H1 (cell line): ENCODE results near the gene LCA5L. TPM values are rescaled to one million over a fixed set of nuclear protein-coding genes. Genes with fewer than 3 reads are reported as not detected.
A peak's percentile ranks its signal among the peaks of the same experiment; 100 is the strongest.

Source experiments
- CTCF ChIA-PET: fragments of 300-600 bp; sonication (Branson Sonifier 250); formaldehyde crosslinking; loops from one replicate; lab custom pipeline; 2021; ENCODE audit not compliant: partially characterized antibody; lab: Charles Lee
- POLR2A ChIA-PET: fragments of 300-600 bp; sonication (Branson Sonifier 250); formaldehyde crosslinking; loops from one replicate; lab custom pipeline; 2021; ENCODE audit warnings: inconsistent platforms; ENCODE audit not compliant: partially characterized antibody; lab: Charles Lee
- DNase-seq, 2 experiments: peaks; one replicate each; pipeline versions ENCODE4 v3.0.0 to v3.0.0-alpha.2; 2010 to 2022; ENCODE audit warnings: low spot score in 2 of 2, low read depth in 1 of 2, mixed read lengths in 1 of 2
- FAIRE-seq: peaks from 2 replicates; lab custom pipeline; 2011; peaks lifted over from hg19 to GRCh38; lab: Jason Lieb, UNC
- H2AFZ ChIP-seq: 2 replicates; pipeline ENCODE4 v1.8.1; 2012; ENCODE audit warnings: low read length, inconsistent platforms
- H2AK5ac ChIP-seq: 2 replicates; pipeline ENCODE4 v1.6.1; 2013; ENCODE audit warnings: low read depth, low read length
- H2BK120ac ChIP-seq: replicated peaks from 2 replicates; pipeline ENCODE3; 2013; ENCODE audit warnings: low read depth, low read length, inconsistent platforms
- H2BK12ac ChIP-seq: 2 replicates; pipeline ENCODE4 v1.6.1; 2013; ENCODE audit warnings: low read depth, low read length
- H2BK15ac ChIP-seq: 2 replicates; pipeline ENCODE4 v1.6.1; 2013; ENCODE audit warnings: low read length
- H2BK20ac ChIP-seq: 2 replicates; pipeline ENCODE4 v1.6.1; 2013; ENCODE audit warnings: low read length
- H2BK5ac ChIP-seq: 2 replicates; pipeline ENCODE4 v1.6.1; 2013; ENCODE audit warnings: low read depth, low read length
- H3K14ac ChIP-seq: 2 replicates; pipeline ENCODE4 v1.6.1; 2013; ENCODE audit warnings: inconsistent platforms; ENCODE audit not compliant: insufficient read length
- H3K18ac ChIP-seq: 2 replicates; pipeline ENCODE4 v1.6.1; 2013; ENCODE audit warnings: low read length; ENCODE audit errors: extremely low read depth
- H3K23ac ChIP-seq: 2 replicates; pipeline ENCODE4 v1.6.1; 2013; ENCODE audit warnings: inconsistent platforms; ENCODE audit not compliant: insufficient read length
- H3K23me2 ChIP-seq: 2 replicates; pipeline ENCODE4 v1.6.1; 2013; ENCODE audit warnings: low read depth, low read length
- H3K27ac ChIP-seq: 2 replicates; pipeline ENCODE4 v1.6.1; 2011; ENCODE audit warnings: low read depth, low read length, inconsistent platforms
- H3K27me3 ChIP-seq, 4 experiments: replicated peaks in 1 of 4; 1 replicate in 1 of 4; 2 replicates in 3 of 4; pipeline versions ENCODE4 v1.6.1 to v1.8.1; 2011 to 2013; ENCODE audit warnings: low read length in 3 of 4, mild to moderate bottlenecking in 3 of 4, inconsistent platforms in 2 of 4, mixed read lengths in 2 of 4, moderate library complexity in 1 of 4; ENCODE audit not compliant: control insufficient read depth in 3 of 4, insufficient read depth in 3 of 4; ENCODE audit errors: extremely low read depth in 1 of 4
- H3K36me3 ChIP-seq, 4 experiments: 2 replicates each; pipeline versions ENCODE4 v1.6.1 to v1.8.1; 2011 to 2013; ENCODE audit warnings: mild to moderate bottlenecking in 4 of 4, low read length in 3 of 4, moderate library complexity in 2 of 4, control low read depth in 1 of 4, inconsistent platforms in 1 of 4; ENCODE audit not compliant: insufficient read depth in 4 of 4, control insufficient read depth in 2 of 4
- H3K4ac ChIP-seq: replicated peaks from 2 replicates; pipeline ENCODE3; 2013; ENCODE audit warnings: low read length, low read depth, mixed read lengths, inconsistent platforms; ENCODE audit not compliant: insufficient read length
- H3K4me1 ChIP-seq, 4 experiments: replicated peaks in 1 of 4; 1 replicate in 1 of 4; 2 replicates in 3 of 4; pipeline versions ENCODE4 v1.6.1 to v1.8.1; 2011 to 2013; ENCODE audit warnings: low read length in 3 of 4, inconsistent platforms in 2 of 4, mixed read lengths in 1 of 4; ENCODE audit not compliant: insufficient read depth in 4 of 4, control insufficient read depth in 3 of 4
- H3K4me2 ChIP-seq, 2 experiments: 2 replicates each; pipeline versions ENCODE4 v1.6.1 to v1.8.1; 2011 to 2013; ENCODE audit warnings: low read depth in 2 of 2, low read length in 2 of 2, control low read depth in 1 of 2, inconsistent platforms in 1 of 2, mild to moderate bottlenecking in 1 of 2; ENCODE audit not compliant: insufficient read depth in 1 of 2
- H3K4me3 ChIP-seq, 4 experiments: fragments of 200-600, 300-600 bp in 1 of 4; sonication (generic), shearing (Covaris generic), sonication (Bioruptor Twin) in 1 of 4; 2 replicates each; pipeline versions ENCODE4 v1.5.1 to v1.8.1; 2011 to 2016; ENCODE audit warnings: low read length in 4 of 4, low read depth in 3 of 4, control low read depth in 2 of 4, inconsistent platforms in 2 of 4, mild to moderate bottlenecking in 2 of 4, mixed read lengths in 1 of 4, moderate library complexity in 1 of 4; ENCODE audit not compliant: insufficient read depth in 2 of 4; ENCODE audit errors: extremely low read depth in 1 of 4
- H3K56ac ChIP-seq: replicated peaks from 2 replicates; pipeline ENCODE3; 2013; ENCODE audit warnings: low read depth, mild to moderate bottlenecking, mixed read lengths, low read length, inconsistent platforms; ENCODE audit not compliant: insufficient read length
- H3K79me1 ChIP-seq: 2 replicates; pipeline ENCODE4 v1.6.1; 2013; ENCODE audit warnings: low read depth, low read length, control low read depth
- H3K79me2 ChIP-seq, 2 experiments: 2 replicates each; pipeline versions ENCODE4 v1.6.1 to v1.8.1; 2012 to 2013; ENCODE audit warnings: low read length in 2 of 2, mild to moderate bottlenecking in 2 of 2, inconsistent platforms in 1 of 2; ENCODE audit not compliant: insufficient read depth in 2 of 2, control insufficient read depth in 1 of 2
- H3K9ac ChIP-seq, 4 experiments: replicated peaks in 1 of 4; 1 replicate in 1 of 4; 2 replicates in 3 of 4; pipeline versions ENCODE4 v1.6.1 to v1.8.1; 2011 to 2013; ENCODE audit warnings: low read depth in 3 of 4, low read length in 3 of 4, control low read depth in 2 of 4, mild to moderate bottlenecking in 2 of 4, moderate library complexity in 2 of 4, inconsistent platforms in 1 of 4; ENCODE audit errors: extremely low read depth in 1 of 4
- H3K9me3 ChIP-seq, 2 experiments: 2 replicates each; pipeline versions ENCODE4 v1.6.1 to v1.8.1; 2012 to 2013; ENCODE audit warnings: mild to moderate bottlenecking in 2 of 2, moderate library complexity in 2 of 2, control low read depth in 1 of 2, inconsistent platforms in 1 of 2, low read depth in 1 of 2, low read length in 1 of 2, mixed read lengths in 1 of 2; ENCODE audit not compliant: insufficient read depth in 2 of 2
- H4K20me1 ChIP-seq, 2 experiments: replicated peaks in 1 of 2; 2 replicates each; pipeline versions ENCODE3 to v1.8.1; 2011 to 2013; ENCODE audit warnings: inconsistent platforms in 2 of 2, low read length in 2 of 2, mild to moderate bottlenecking in 1 of 2; ENCODE audit not compliant: insufficient read depth in 2 of 2, control insufficient read depth in 1 of 2
- H4K5ac ChIP-seq: 2 replicates; pipeline ENCODE4 v1.6.1; 2013; ENCODE audit warnings: low read length, low read depth, mixed read lengths, inconsistent platforms; ENCODE audit not compliant: insufficient read length
- H4K8ac ChIP-seq: 2 replicates; pipeline ENCODE4 v1.8.0; 2013; ENCODE audit warnings: mild to moderate bottlenecking, moderate library complexity, low read length, inconsistent platforms; ENCODE audit not compliant: insufficient read depth; ENCODE audit errors: extremely low read depth
- H4K91ac ChIP-seq: replicated peaks from 2 replicates; pipeline ENCODE3; 2013; ENCODE audit warnings: low read length, mixed read lengths, inconsistent platforms; ENCODE audit not compliant: insufficient read length
- BACH1 ChIP-seq: IDR thresholded peaks from 2 replicates; pipeline ENCODE4 v1.6.1; 2012; ENCODE audit warnings: low read length, improper control_type of control experiment
- BRCA1 ChIP-seq: IDR thresholded peaks from 2 replicates; pipeline ENCODE4 v1.6.1; 2012; ENCODE audit warnings: low read depth, low read length, improper control_type of control experiment
- CEBPB ChIP-seq: IDR thresholded peaks from 2 replicates; pipeline ENCODE4 v1.6.1; 2012; ENCODE audit warnings: low read depth, low read length
- CHD1 ChIP-seq: IDR thresholded peaks from 2 replicates; pipeline ENCODE4 v1.6.1; 2012; ENCODE audit warnings: low read depth, low read length, improper control_type of control experiment
- GABPA ChIP-seq: IDR thresholded peaks from 2 replicates; pipeline ENCODE4 v1.6.1; 2011; ENCODE audit warnings: mild to moderate bottlenecking, low read length, moderate library complexity, borderline replicate concordance; ENCODE audit not compliant: insufficient read depth
- HDAC2 ChIP-seq, 2 experiments: fragments of 300-600 bp in 1 of 2; sonication (generic) in 1 of 2; IDR thresholded peaks; 2 replicates each; pipeline ENCODE4 v1.6.1; 2011 to 2012; ENCODE audit warnings: low read depth in 2 of 2, low read length in 2 of 2, mild to moderate bottlenecking in 2 of 2, moderate library complexity in 2 of 2, borderline replicate concordance in 1 of 2, inconsistent platforms in 1 of 2
- MAFK ChIP-seq: IDR thresholded peaks from 2 replicates; pipeline ENCODE4 v1.6.1; 2012; ENCODE audit warnings: low read depth, mild to moderate bottlenecking, improper control_type of control experiment, low read length
- PHF8 ChIP-seq: fragments of 200-600 bp; sonication (generic); conservative IDR thresholded peaks from 2 replicates; pipeline ENCODE4 v1.7.1; 2012; ENCODE audit warnings: low read depth, mild to moderate bottlenecking, inconsistent platforms, low read length, moderate library complexity
- SIRT6 ChIP-seq: IDR thresholded peaks from one replicate; pipeline ENCODE4 v1.7.1; 2012; ENCODE audit warnings: low read length, inconsistent platforms
- WGBS, 2 experiments: shearing (Covaris generic) in 1 of 2; methylation state at CpG; one replicate each; pipeline versions ENCODE4 v1.1.6 to v1.1.7; 2013 to 2015; ENCODE audit warnings: low lambda C conversion rate in 2 of 2, mixed read lengths in 2 of 2, inconsistent platforms in 1 of 2, low coverage in 1 of 2, missing lambda C conversion rate in 1 of 2; ENCODE audit not compliant: insufficient replicate concordance in 2 of 2, insufficient coverage in 1 of 2, insufficient read length in 1 of 2; ENCODE audit errors: extremely low coverage in 1 of 2, missing lambda C conversion rate in 1 of 2; 5-methylcytosine and 5-hydroxymethylcytosine counted together
- polyA plus RNA-seq, 7 experiments: library from polyadenylated mRNA; depleted of rRNA in 3 of 7; stranded (reverse) in 5 of 7; unstranded in 2 of 7; fragments of >200 nt in 5 of 7; fragments of 200-250 nt in 2 of 7; gene quantifications; 1 replicate in 5 of 7; 2 replicates in 1 of 7; 4 replicates in 1 of 7; pipeline versions ENCODE4 v1.2.1 to v1.2.3, GENCODE V29; 2011 to 2013; ENCODE audit warnings: missing spikeins in 2 of 7, mixed read lengths in 2 of 7
- total RNA-seq: library from RNA; stranded (reverse); fragmentation: NEBNext Ultra II Directional; extraction: Animal tissue kit (Norgen Biotek cat#: 25700); gene quantifications from 2 replicates; pipeline ENCODE4 v1.2.1, GENCODE V29; 2021
- TF ChIP-seq, protein P1 (sequence below): IDR thresholded peaks from 2 replicates; pipeline ENCODE4 v1.6.1; 2012; ENCODE audit warnings: inconsistent platforms
- TF ChIP-seq, protein P2 (sequence below), 3 experiments: IDR thresholded peaks; 1 replicate in 2 of 3; 2 replicates in 1 of 3; pipeline versions ENCODE4 v1.5.1 to v1.6.1; 2011; ENCODE audit warnings: low read length in 3 of 3, mild to moderate bottlenecking in 3 of 3, inconsistent platforms in 2 of 3, low read depth in 1 of 3, moderate library complexity in 1 of 3; ENCODE audit not compliant: insufficient read depth in 1 of 3; ENCODE audit errors: control extremely low read depth in 1 of 3

LCA5L gene
- total and polyA plus RNA-seq, 2 of the 8 experiments (the other 6 are each of a cell fraction or from before 2014, with no cell fraction given) = 0.11 to 0.84 TPM

DNA sequence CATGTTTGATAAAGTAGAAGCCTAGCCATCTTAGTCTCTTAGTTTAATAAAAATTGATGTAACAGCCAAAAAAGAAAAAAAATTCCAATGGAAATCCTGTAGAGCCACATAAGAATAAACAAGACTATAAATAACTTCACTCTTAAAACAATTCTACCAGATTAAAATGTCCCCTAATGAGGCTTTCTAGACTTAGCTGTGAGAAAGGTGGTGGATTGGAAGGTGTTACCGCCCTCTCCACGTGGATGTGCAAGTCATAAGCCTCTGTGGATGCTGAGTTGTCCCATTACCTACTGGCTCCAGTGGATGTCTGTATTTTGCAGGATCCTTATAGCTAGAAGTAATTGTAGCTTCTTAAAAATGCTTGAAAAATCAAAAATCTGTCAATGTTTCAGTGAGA, 14.6 kb downstream of the LCA5L start:
- H3K27ac ChIP-seq = no peak overlapping the region
- no peaks in the 10 kb centered on the region for H3K9me3 ChIP-seq
- H2AK5ac ChIP-seq = no peak overlapping the region
- no peak overlapping the region for H3K4ac ChIP-seq
- no peak overlapping the region for H2AFZ ChIP-seq
- H4K5ac ChIP-seq = no peak overlapping the region
- H2BK12ac ChIP-seq = no peak overlapping the region
- H3K9ac ChIP-seq = no peak overlapping the region
- H4K20me1 ChIP-seq = no peaks in the 10 kb centered on the region
- CTCF ChIA-PET = interaction anchor here (0.7 to 5.5 kb wide), 3 partner anchors 11 to 558 kb away, joined by 5 to 54 read pairs (median 9); no protein-coding TSS in a partner anchor
- H3K4me3 ChIP-seq = no peak overlapping the region
- no peak overlapping the region for H2BK120ac ChIP-seq
- no peaks in the 10 kb centered on the region for H3K79me2 ChIP-seq
- H3K4me2 ChIP-seq = peak overlapping the region in 1 of 2 experiments; percentile 9; a peak in 1 of 4 replicates
- FAIRE-seq = no peak
- no peaks in the 10 kb centered on the region; a peak in 1 of 7 replicates for H3K27me3 ChIP-seq
- no peaks in the 10 kb centered on the region for H3K79me1 ChIP-seq
- no peak overlapping the region for H3K18ac ChIP-seq
- H3K36me3 ChIP-seq = no peaks in the 10 kb centered on the region
- no peak for DNase-seq
- H3K23me2 ChIP-seq = no peaks in the 10 kb centered on the region; the same call in 1 of the 2 replicates
- H4K91ac ChIP-seq = no peak overlapping the region
- H3K14ac ChIP-seq = no peak overlapping the region
- POLR2A ChIA-PET = interaction anchor here (0.8 to 1.7 kb wide), 4 partner anchors 9 to 248 kb away, joined by 3 to 6 read pairs (median 4); partner anchors contain the start of gene PSMG1
- no peak overlapping the region for H3K23ac ChIP-seq
- no peak overlapping the region for H4K8ac ChIP-seq
- no peak overlapping the region for H3K56ac ChIP-seq
- no peak overlapping the region for H2BK15ac ChIP-seq
- 77% methylated on average over 2 of the region's 2 CpGs; no CpG with 5 or more reads in 1 of the 2 experiments for WGBS, 2 experiments
- H3K4me1 ChIP-seq = peaks cover 0 to 10% (median 5%) of the 10 kb centered on the region in 4 experiments; a peak in 4 of 7 replicates
- H2BK20ac ChIP-seq = no peak overlapping the region
- no peak overlapping the region for H2BK5ac ChIP-seq
- TF ChIP-seq CEBPB = no peak
- TF ChIP-seq BRCA1 = no peak
- no peak for TF ChIP-seq HDAC2 (IDR thresholded peaks at IDR 0.05; ENCODE audit: borderline replicate concordance in 1 of 2, low read depth in 2 of 2, low read length in 2 of 2)
- no peak for TF ChIP-seq SIRT6
- TF ChIP-seq MAFK = no peak
- no peak for TF ChIP-seq GABPA
- TF ChIP-seq, protein P1, sequence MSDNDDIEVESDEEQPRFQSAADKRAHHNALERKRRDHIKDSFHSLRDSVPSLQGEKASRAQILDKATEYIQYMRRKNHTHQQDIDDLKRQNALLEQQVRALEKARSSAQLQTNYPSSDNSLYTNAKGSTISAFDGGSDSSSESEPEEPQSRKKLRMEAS = no peak
- TF ChIP-seq BACH1 = no peak
- TF ChIP-seq, protein P2, sequence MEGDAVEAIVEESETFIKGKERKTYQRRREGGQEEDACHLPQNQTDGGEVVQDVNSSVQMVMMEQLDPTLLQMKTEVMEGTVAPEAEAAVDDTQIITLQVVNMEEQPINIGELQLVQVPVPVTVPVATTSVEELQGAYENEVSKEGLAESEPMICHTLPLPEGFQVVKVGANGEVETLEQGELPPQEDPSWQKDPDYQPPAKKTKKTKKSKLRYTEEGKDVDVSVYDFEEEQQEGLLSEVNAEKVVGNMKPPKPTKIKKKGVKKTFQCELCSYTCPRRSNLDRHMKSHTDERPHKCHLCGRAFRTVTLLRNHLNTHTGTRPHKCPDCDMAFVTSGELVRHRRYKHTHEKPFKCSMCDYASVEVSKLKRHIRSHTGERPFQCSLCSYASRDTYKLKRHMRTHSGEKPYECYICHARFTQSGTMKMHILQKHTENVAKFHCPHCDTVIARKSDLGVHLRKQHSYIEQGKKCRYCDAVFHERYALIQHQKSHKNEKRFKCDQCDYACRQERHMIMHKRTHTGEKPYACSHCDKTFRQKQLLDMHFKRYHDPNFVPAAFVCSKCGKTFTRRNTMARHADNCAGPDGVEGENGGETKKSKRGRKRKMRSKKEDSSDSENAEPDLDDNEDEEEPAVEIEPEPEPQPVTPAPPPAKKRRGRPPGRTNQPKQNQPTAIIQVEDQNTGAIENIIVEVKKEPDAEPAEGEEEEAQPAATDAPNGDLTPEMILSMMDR (IDR thresholded peaks at IDR 0.05; ENCODE audit: control extremely low read depth in 1 of 3, insufficient read depth in 1 of 3, low read depth in 1 of 3, low read length in 3 of 3) = no peak
- TF ChIP-seq PHF8 = no peak
- no peak for TF ChIP-seq CHD1
